Natural killer cell (primary cell): ENCODE results near the gene OR56A5. TPM values are rescaled to one million over a fixed set of nuclear protein-coding genes. Genes with fewer than 3 reads are reported as not detected.

Experiments
- ATAC-seq, 3 donors: fragments of 150-1000 bp in 2 of 3; fragments of 200-7000 bp in 1 of 3; cut with Tn5 transposase; 1 replicate in 1 of 3; 2 replicates in 2 of 3; pipeline ENCODE4 v1.10.0; 2021; ENCODE audit warnings: mild to moderate bottlenecking in 2 of 3, moderate library complexity in 2 of 3
- DNase-seq, 2 donors: peaks; one replicate each; pipeline versions ENCODE4 v3.0.0 to v3.0.0-alpha.2; 2013 to 2021; ENCODE audit warnings: mixed read lengths in 1 of 2
- H3K27ac ChIP-seq: one replicate; pipeline ENCODE4 v1.5.1; 2013; ENCODE audit warnings: mild to moderate bottlenecking, low read length
- H3K27me3 ChIP-seq: one replicate; pipeline ENCODE4 v1.6.1; 2013; ENCODE audit warnings: low read length; ENCODE audit not compliant: control insufficient read depth, insufficient read depth
- H3K36me3 ChIP-seq: one replicate; pipeline ENCODE4 v1.6.1; 2013; ENCODE audit warnings: low read length; ENCODE audit not compliant: control insufficient read depth, insufficient read depth
- H3K4me1 ChIP-seq: one replicate; pipeline ENCODE4 v1.6.1; 2013; ENCODE audit warnings: low read length; ENCODE audit not compliant: control insufficient read depth, insufficient read depth
- H3K4me3 ChIP-seq: one replicate; pipeline ENCODE4 v1.5.1; 2013; ENCODE audit warnings: low read length
- H3K9me3 ChIP-seq: one replicate; pipeline ENCODE4 v1.6.1; 2013; ENCODE audit warnings: low read length; ENCODE audit not compliant: control insufficient read depth, insufficient read depth
- H3K27ac Mint-ChIP-seq, 2 donors: one replicate each; pipeline ENCODE4 v1.8.0; 2022; ENCODE audit warnings: mild to moderate bottlenecking in 2 of 2, mixed read lengths in 2 of 2, moderate library complexity in 1 of 2
- H3K27me3 Mint-ChIP-seq, 2 donors: one replicate each; pipeline ENCODE4 v1.8.0; 2022; ENCODE audit warnings: low read depth in 2 of 2, mixed read lengths in 2 of 2
- H3K36me3 Mint-ChIP-seq: one replicate; pipeline ENCODE4 v1.8.0; 2022; ENCODE audit warnings: mixed read lengths
- H3K4me1 Mint-ChIP-seq, 2 donors: one replicate each; pipeline ENCODE4 v1.8.0; 2022; ENCODE audit warnings: mixed read lengths in 2 of 2
- H3K4me3 Mint-ChIP-seq: one replicate; pipeline ENCODE4 v1.8.0; 2022; ENCODE audit warnings: mild to moderate bottlenecking, moderate library complexity, mixed read lengths
- H3K9me3 Mint-ChIP-seq, 2 donors: one replicate each; pipeline ENCODE4 v1.8.0; 2022; ENCODE audit warnings: mixed read lengths in 2 of 2
- WGBS: methylation state at CpG from one replicate; pipeline ENCODE4 v1.1.7; 2013; ENCODE audit warnings: missing lambda C conversion rate; ENCODE audit not compliant: insufficient coverage; 5-methylcytosine and 5-hydroxymethylcytosine counted together
- intact Hi-C: fragments of 100-400 bp; cut with micrococcal nuclease; formaldehyde crosslinking; loops from one replicate; pipeline ENCODE4 v1.14.2; 2022
- total RNA-seq, 4 donors: library from RNA; stranded (reverse); fragments of 120-200 nt in 1 of 4; gene quantifications; one replicate each; pipeline versions ENCODE4 v1.2.3 to v1.2.4, GENCODE V29; 2013 to 2022
- TF ChIP-seq, protein P1 (sequence below): fragments of 200-600 bp; IDR thresholded peaks from one replicate; pipeline ENCODE4 v1.8.0; 2022; ENCODE audit warnings: antibody characterized with exemption

The OR56A5 gene
- total RNA-seq, 3 donors from 2014 or later (not counting 1 experiment from before 2014, with no cell fraction given), result 0.41 TPM; not detected in 2

DNA sequence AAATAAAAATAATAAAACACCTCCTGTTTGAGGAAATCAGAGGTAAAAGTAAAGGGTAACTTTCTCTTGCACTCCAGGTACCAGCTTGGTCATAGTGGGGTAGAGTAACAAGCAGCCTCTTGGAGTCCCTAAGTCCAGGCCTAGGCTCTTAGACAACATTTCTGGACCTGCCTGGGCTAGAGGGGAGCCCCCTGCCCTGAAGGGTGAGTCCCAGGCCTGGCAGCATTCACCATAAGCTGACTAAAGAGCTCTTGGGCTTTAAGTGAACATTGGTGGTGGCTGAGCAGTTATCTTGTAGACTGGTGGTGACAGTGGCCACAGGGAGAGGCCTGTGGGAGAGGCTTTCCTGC lies 44.9 kb downstream of the OR56A5 start:
- H3K36me3 Mint-ChIP-seq, result peaks cover 13% of the 10 kb centered on the region
- no peak overlapping the region for H3K27ac Mint-ChIP-seq
- DNase-seq (no peak), ATAC-seq (no peak)
- Histone ChIP-seq H3K9me3 (no peaks in the 10 kb centered on the region), H3K27me3 (no peaks in the 10 kb centered on the region), H3K36me3 (no peaks in the 10 kb centered on the region), H3K4me1 (no peaks in the 10 kb centered on the region), H3K27ac (no peak overlapping the region), H3K4me3 (no peak overlapping the region)
- no peaks in the 10 kb centered on the region for H3K4me1 Mint-ChIP-seq
- no peak overlapping the region for H3K4me3 Mint-ChIP-seq
- TF ChIP-seq, protein P1, sequence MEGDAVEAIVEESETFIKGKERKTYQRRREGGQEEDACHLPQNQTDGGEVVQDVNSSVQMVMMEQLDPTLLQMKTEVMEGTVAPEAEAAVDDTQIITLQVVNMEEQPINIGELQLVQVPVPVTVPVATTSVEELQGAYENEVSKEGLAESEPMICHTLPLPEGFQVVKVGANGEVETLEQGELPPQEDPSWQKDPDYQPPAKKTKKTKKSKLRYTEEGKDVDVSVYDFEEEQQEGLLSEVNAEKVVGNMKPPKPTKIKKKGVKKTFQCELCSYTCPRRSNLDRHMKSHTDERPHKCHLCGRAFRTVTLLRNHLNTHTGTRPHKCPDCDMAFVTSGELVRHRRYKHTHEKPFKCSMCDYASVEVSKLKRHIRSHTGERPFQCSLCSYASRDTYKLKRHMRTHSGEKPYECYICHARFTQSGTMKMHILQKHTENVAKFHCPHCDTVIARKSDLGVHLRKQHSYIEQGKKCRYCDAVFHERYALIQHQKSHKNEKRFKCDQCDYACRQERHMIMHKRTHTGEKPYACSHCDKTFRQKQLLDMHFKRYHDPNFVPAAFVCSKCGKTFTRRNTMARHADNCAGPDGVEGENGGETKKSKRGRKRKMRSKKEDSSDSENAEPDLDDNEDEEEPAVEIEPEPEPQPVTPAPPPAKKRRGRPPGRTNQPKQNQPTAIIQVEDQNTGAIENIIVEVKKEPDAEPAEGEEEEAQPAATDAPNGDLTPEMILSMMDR, result no peak
- intact Hi-C loops, result no loop called here
- peaks cover 0 to 5% of the 10 kb centered on the region in 2 donors for H3K27me3 Mint-ChIP-seq
- peaks cover 0 to 5% of the 10 kb centered on the region in 2 donors for H3K9me3 Mint-ChIP-seq

- intact Hi-C loops, result no loop called here
- TF ChIP-seq, protein P1, result no peak
- Histone ChIP-seq H3K27ac (no peak overlapping the region), H3K4me1 (no peaks in the 10 kb centered on the region), H3K4me3 (no peak overlapping the region), H3K27me3 (no peaks in the 10 kb centered on the region), H3K9me3 (no peaks in the 10 kb centered on the region), H3K36me3 (no peaks in the 10 kb centered on the region)
- ATAC-seq, result no peak
- no peak for DNase-seq
- no peak overlapping the region for H3K4me3 Mint-ChIP-seq
- WGBS, result 83% methylated on average over 2 of the region's 2 CpGs
- no peaks in the 10 kb centered on the region for H3K4me1 Mint-ChIP-seq
- H3K36me3 Mint-ChIP-seq, result peaks cover 13% of the 10 kb centered on the region
- peaks cover 0 to 3% of the 10 kb centered on the region in 2 donors for H3K27me3 Mint-ChIP-seq
- no peak overlapping the region for H3K27ac Mint-ChIP-seq
- H3K9me3 Mint-ChIP-seq, result peaks cover 0 to 2% of the 10 kb centered on the region in 2 donors
Observed at GRCh38 chr11:5922749-5923426, 45.4 kb downstream of the OR56A5 start.

Other genes starting within 250 kb of the OR56A5 start
- under 1 TPM; 0.18 to 0.93 (median 0.42) TPM for gene OR56B1, start 232.0 kb downstream of the OR56A5 start, total RNA-seq
- 1 to 10 TPM; 1.2 to 2.1 (median 1.3) TPM for gene OR52N4, start 214.3 kb downstream of the OR56A5 start, total RNA-seq
- gene OR52N5, start 185.1 kb downstream of the OR56A5 start, total RNA-seq, result not detected
- not detected for gene OR52N1, start 177.2 kb downstream of the OR56A5 start, total RNA-seq
- gene OR52N2, start 159.6 kb downstream of the OR56A5 start, total RNA-seq, result not detected
- not detected for gene OR52E6, start 126.6 kb downstream of the OR56A5 start, total RNA-seq
- gene OR52E8, start 110.8 kb downstream of the OR56A5 start, total RNA-seq, result not detected
- not detected for gene OR52E4, start 87.9 kb downstream of the OR56A5 start, total RNA-seq
- gene OR52E5, start 75.3 kb downstream of the OR56A5 start, total RNA-seq, result not detected
- not detected for gene OR56A3, start 26.2 kb downstream of the OR56A5 start, total RNA-seq
- under 1 TPM in 1 of 3 donors, not detected in 2; 0.35 TPM for gene OR52L1, start 18.5 kb upstream of the OR56A5 start, total RNA-seq
- gene OR56A4, start 38.5 kb upstream of the OR56A5 start, total RNA-seq, result under 1 TPM; 0.09 to 0.13 (median 0.09) TPM
- gene OR56A1, start 62.3 kb upstream of the OR56A5 start, total RNA-seq, result under 1 TPM in 2 of 3 donors, not detected in 1; 0.05 to 0.16 TPM
- not detected for gene OR56B4, start 139.2 kb upstream of the OR56A5 start, total RNA-seq
- gene OR52B2, start 201.8 kb upstream of the OR56A5 start, total RNA-seq, result under 1 TPM in 1 of 3 donors, not detected in 2; 0.35 TPM
- not detected for gene OR52W1, start 230.7 kb upstream of the OR56A5 start, total RNA-seq
- gene C11orf42, start 237.1 kb upstream of the OR56A5 start, total RNA-seq, result not detected